GM19023 (cell line): ENCODE measurements around the gene SLIT1.

Source experiments
- ATAC-seq: cut with Tn5 transposase; IDR thresholded peaks from one replicate; pipeline ENCODE4 v1.9.1; 2021; ENCODE audit warnings: mild to moderate bottlenecking, moderate library complexity; ENCODE audit not compliant: unreplicated experiment

The SLIT1 gene

DNA sequence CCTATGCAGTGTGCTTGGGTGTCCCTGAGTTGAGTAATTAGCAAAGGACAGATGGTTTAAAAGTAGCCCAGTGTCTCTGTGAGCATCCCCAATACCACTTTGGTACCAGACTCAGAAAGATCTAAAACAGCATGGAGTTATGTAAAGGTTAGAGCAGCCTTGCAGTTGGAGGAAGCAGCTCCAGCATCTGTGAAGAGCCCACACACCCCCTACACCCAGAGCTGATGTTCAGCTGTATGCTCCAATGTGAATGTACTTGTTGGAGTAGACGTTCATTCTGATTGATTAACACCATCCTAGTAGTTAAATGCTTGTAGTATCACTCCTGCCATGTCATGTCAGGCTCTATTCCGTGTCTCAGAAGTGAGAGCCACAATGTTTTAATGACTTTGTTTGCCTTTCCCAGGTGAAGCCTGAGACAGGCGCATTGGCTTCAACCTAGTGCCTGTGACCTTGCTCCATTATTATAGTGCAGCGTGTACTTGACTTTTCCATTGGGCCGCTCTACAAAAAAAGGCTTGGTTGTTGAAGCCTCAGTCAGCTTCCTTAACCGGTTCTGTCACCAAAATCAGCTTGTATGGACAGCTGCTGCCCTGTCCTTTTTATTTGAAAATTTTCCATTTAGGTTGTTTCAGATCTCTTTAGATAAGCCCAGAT lies 199.4 kb downstream of the SLIT1 start:
- no peak for ATAC-seq

GRCh38 chr10:96984541-96985131 lies 201.1 kb downstream of the SLIT1 start:
- no peak for ATAC-seq

DNA sequence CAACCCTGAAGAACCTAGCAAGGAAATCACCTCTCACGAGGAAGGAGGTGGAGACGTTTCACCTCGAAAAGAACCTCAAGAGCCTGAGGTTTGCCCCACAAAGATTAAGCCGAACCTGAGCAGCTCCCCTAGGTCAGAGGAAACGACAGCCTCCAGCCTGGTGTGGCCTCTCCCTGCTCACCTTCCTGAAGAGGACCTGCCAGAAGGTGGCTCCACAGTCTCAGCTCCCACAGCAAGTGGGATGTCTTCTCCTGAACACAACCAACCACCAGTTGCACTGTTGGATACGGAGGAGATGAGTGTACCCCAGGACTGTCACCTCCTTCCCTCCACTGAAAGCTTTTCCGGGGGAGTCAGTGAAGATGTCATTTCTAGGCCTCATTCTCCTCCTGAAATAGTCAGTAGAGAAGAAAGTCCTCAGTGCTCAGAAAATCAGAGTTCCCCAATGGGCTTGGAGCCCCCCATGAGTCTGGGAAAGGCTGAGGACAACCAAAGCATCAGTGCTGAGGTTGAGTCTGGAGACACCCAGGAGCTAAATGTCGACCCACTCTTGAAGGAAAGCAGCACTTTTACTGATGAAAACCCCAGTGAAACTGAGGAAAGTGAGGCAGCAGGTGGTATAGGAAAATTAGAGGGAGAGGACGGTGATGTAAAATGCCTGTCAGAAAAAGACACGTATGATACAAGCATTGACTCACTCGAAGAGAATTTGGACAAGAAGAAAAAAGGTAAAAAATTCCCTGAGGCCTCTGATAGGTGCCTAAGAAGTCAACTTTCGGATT lies 203.4 kb downstream of the SLIT1 start:
- no peak for ATAC-seq

GRCh38 chr10:96978621-96979154 lies 207.1 kb downstream of the SLIT1 start:
- peak; percentile 81 for ATAC-seq

- no peak for ATAC-seq
These were observed 210.6 kb downstream of the SLIT1 start for GRCh38 chr10:96975136-96975535.

DNA sequence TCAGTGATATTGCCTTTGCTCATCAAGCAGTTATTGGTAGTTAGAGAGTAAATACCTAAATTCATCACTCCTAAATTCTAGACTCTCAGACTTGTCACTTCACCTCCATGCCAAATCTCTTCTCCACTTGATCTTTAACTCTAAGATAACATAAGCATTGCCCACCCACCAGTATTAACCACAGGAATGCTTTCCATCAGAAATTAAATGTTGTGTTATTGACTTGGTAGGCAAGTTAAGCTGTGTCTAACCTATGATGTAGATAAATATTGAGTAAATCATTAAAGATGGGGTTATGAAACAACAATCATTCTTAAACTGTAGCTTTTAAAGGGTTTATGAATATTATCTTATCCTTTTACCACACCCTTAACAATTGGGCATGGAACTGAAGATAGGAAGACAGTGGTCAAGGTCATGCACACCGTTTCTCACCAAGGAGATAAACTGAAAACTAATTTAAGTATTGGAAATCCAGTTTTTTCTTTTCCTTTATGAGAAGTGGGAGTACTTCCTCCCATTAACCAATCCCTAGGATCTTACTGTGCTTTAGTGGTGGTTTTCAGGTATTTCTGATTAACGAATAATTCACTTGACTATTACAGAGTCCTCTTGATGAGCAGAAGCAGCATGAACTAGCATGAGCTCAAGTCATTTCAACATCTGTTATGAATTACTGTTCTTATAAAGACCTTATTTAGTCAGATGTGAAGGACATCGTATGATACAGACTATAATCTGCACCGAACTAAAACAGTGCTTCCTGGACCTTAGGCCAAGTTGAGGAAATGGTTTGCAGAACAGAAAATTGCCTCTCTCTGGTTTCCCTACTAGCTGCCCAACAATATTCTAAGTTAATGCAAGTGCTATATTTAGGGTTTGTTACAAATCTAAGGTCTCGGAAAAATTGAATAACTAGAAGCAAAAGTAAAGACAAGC lies 211.7 kb downstream of the SLIT1 start:
- no peak for ATAC-seq

DNA sequence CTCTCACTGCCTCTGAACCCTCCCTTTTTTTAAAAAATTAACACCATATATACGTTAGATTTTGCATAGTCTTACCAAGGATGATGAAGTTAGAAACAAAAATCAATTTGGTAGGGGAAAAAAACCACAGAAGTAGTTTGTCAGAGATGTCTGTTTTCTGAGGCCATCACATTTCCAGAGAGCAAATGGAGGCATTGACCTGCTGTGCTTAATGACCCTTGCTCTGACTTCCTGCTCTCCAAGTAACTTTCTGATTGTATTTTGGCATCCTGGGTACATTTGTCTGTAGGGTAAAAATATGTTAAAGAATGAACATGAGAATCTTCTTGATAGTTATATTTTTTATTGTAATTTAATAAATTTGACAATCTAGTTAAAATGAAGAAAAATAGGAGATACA lies 213.5 kb downstream of the SLIT1 start:
- ATAC-seq: no peak

DNA sequence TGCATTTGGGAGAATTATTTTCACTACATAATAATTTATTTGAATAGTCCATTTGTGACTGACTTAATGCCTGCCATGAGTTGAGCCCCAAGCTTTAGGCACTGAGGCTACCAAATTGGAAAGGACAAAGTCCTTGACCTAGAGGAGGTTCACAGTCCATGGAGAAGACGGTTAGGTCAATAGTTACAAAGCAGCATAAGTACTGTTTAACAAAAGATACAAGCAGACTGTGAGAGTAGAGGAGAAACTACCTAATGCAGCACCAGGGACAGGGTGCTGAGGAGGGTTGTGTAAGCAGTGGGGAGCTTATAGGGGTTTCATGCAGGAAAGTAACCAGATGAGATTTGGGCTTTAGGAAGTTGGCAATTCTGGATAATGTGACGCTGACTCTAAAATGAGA lies 214.4 kb downstream of the SLIT1 start:
- ATAC-seq: no peak

DNA sequence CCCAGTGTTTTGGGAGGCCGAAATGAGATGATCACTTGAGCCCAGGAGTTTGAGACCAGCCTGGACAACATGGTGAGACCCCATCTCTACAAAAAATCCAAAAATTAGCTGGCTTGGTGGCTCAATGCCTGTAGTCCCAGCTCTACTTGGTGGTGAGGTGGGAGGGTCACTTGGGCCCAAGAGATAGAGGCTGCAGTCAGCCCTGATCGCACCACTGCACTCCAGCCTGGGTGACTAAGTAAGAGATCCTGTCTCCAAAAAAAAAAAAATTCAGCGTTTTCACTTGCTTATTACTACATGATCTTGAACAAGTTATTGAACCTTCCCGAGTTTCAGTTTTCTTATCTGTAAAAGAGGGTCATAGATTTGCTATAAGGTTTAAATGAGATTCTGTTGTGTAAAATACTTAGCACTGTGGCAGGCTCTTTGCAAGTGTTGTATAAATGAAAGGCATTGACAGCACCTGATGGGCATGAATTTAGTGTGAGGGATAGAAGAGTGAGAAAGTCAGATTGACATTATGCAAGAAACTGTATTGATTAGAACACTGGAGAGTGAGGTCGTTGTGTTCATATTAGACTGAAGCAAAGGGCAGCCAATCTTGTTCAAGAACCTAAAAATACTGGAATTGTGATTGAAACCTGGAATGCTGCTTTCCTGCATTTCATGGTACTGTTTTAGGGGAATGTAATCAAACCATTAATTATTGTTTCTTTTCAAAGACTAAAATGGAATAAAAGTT lies 216.9 kb downstream of the SLIT1 start:
- no peak for ATAC-seq

- ATAC-seq: no peak
These were observed 217.9 kb downstream of the SLIT1 start for GRCh38 chr10:96967847-96968246.

DNA sequence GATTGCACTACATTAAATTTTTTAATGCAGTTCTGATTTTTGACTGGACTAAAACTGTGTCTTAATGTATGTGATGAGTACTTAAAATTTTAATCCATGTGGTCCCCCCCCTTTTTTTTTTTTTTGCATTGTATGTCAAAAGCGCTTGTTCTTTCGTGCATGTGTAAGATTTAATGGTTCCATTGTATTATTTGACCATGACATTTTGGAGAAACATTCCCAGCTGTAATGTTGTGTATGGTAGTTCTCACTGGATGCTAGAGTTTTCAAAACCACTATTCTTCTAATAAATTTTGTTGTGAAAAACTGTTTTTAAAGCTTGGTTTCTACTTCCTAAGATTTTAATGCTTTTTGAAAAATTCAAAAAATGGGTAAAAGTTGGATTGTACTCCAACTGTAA lies 221.6 kb downstream of the SLIT1 start:
- ATAC-seq: no peak

DNA sequence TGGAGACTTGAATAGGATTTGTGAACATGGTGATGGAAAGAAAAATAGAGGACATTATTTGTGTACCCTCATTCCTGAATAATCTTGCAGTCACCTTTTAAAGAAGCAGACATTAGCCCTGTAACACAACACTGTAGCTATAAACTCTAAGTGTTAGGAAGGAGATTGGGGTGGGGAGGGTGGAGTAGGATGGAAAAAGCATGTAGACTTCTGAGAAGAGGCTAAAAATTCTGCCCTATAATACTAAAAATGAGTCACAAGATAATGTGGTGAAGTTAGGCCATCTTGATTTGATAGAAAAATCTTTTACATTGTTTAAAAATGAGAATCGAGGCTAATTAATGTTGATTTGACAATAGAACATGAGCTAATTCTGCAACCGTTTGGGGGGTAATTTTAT lies 224.9 kb downstream of the SLIT1 start:
- no peak for ATAC-seq

- ATAC-seq: no peak
These were observed 226.0 kb downstream of the SLIT1 start for GRCh38 chr10:96959733-96960132.

DNA sequence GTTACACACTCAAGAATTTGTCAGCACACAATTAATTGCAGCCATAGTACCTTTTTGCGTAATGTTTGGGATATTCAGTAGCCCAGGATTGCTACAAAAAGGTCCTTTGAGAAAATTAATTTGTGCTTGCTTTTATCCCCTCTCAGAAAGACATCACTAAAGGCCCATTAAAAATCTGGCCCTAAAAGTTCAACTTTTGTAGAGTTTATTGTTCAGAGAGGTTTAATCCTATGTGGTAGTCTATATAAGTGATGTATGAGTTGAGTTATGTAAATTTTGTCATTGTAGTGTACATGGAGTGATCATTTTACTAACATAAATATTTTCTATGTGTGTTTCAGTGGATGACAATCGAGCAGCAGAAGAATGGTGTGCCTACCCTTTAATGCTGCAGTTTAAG lies 227.7 kb downstream of the SLIT1 start:
- ATAC-seq: no peak

DNA sequence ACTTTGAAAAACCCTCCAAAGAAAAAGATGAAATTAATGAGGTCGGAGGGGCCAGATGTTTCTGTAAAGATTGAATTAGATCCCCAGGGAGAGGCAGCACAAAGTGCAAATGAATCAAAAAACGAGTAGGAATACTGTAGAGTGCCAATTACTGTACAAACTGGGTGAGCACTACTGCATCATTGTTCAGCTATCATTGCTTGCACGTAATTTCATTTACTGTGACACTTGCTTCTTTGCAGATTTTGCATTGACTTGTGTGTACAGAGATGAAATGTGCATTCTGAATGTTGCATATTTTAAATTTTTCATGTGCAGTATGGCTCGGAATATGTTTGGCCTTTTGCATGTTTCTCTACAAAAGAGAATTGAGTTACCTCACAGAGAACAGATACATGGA lies 230.0 kb downstream of the SLIT1 start:
- ATAC-seq: no peak

- ATAC-seq: no peak
These were observed 233.8 kb downstream of the SLIT1 start for GRCh38 chr10:96951954-96952353.

- no peak for ATAC-seq
These were observed 236.6 kb downstream of the SLIT1 start for GRCh38 chr10:96949039-96949683.
